HG03159 (cell line): Measurements from ENCODE around the gene PEX26.
"Not testable (repeated sequence)": the region's sequence is repeated elsewhere in the genome, so short reads cannot be mapped to it uniquely, and the experiment has no call there.

ENCODE experiments used
- ATAC-seq: cut with Tn5 transposase; IDR thresholded peaks from one replicate; pipeline ENCODE4 v1.9.1; 2021; ENCODE audit warnings: mild to moderate bottlenecking, moderate library complexity; ENCODE audit not compliant: unreplicated experiment

Gene PEX26

DNA sequence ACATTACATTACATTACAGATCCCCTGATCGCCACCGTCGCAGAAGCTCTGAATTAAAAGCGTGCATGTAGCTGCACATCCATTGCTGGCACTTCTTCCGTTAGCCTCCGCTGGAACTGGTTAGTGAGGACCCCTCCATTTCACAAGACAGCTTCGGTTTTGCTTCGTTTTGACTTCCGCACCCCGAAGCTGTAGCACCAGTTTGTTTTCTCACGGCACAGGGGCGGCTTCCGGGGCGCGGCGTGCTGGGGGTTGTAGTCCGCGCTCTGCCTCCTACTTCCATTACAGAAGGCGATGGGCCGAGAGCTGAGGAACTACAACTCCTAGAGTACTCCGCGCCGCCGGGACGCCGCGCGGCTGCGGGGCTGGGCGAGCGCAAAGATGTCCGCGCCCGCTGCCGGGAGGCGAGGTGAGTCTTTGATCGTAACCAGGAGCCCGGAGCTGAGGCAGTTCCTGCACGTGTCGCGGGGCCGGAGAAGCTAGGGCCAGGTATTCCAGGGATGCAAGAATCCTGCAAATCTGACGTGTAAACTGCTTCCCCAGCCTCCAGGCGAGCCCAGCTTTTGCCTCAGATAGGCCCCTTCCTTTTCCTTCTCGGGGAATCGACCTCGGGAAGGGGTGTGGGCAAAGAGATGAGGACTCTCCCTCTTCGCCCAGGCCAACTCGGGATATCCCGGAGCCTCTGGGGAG lies at the start of gene PEX26:
Gene PEX26 (plus strand): TSS at position 352 of the 690 bp plus-strand sequence. CDS start 387 bp downstream, outside the sequence.
- peak; percentile 96 for ATAC-seq

DNA sequence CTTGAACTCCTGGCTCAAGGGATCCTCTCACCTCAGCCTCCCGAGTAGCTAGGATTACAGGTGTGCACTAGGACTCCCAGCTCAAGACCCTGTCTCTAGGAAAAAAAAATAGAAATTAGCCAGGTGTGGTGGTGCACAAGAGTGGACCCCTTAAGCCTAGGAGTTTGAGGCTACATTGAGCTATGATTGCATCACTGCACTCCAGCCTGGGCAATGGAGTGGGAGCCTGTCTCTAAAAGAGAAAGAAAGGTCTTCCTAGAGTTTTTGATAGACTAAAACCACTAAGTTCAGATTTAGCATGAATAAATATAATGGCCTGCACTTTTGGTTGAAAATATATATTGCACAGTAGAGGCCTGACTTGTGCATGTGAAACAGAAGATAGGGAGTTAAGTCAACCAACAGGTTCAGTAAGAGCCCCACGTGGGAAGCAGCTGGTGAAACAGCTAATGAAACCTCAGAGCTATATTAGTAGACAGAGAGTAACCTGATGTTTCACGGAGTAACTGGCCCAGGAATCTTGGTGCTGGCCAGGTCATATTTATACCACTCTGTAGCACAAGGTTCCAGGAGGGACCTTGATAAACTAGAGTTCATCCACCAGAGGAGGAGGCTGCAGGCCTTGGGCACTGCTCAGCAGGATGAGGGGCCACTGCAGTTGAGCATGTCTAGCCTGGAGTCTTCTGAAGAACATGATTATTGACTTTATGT lies 48.8 kb upstream of the PEX26 start:
- ATAC-seq, result no peak

DNA sequence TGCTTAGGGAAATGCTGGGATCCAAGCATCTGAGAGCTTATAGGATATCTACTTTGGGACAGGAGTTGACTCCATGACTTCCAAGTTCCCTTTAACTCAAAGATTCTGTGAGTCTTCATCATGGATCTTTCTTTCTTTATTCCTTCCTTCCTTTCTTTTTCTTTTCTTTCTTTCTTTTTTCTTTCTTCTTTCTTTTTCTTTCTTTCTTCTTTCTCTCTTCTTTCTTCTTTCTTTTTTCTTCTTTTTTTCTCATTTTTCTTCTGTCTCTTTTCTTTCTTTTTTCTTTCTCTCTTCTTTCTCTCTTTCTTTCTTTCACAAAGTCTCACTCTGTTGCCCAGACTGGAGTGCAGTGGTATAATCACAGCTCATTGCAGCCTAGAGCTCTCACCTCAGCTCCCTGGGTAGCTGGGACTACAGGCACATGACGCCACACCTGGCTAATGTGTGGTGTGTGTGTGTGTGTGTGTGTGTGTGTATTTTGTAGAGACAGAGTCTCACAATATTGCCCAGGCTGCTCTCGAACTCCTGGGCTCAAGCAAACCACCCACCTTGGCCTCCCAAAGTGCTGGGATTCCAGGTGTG lies 48.0 kb upstream of the PEX26 start:
- ATAC-seq, result no peak

DNA sequence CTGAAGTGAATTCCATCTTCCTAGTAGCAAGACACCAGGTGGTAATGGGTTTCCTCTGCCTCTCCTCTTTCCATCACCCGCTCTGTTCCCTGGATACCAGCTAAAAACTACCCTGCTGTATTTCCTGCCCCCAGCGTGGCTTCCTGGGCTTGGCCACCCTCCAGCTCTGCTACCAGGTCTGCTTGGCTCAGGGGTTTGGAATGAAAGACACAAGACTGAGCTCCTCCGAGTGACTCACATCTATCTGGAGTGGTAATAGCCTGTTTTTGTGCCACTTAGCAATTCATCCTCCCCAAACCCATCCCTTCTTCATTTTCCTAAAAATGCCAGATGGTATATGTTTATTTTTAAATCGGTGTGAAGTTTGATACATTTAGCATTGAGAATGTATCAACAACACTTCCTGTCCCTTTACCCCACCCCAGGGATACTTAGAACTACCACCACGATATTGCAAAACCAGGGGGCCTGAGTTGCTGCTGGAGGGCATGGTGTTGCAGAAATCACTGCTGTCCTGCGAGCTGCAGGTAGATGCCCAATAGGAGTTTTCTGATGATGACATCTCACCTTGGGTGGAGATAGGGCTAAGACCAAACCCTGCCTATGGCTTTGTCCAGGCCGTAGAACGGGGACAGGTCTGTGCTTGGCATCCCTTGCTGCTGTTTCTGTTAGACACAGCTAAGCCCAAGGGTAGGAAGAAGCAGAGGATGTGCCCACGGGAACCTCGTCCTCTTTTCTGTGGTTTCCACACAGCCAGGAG lies 45.9 kb upstream of the PEX26 start:
- no peak for ATAC-seq

DNA sequence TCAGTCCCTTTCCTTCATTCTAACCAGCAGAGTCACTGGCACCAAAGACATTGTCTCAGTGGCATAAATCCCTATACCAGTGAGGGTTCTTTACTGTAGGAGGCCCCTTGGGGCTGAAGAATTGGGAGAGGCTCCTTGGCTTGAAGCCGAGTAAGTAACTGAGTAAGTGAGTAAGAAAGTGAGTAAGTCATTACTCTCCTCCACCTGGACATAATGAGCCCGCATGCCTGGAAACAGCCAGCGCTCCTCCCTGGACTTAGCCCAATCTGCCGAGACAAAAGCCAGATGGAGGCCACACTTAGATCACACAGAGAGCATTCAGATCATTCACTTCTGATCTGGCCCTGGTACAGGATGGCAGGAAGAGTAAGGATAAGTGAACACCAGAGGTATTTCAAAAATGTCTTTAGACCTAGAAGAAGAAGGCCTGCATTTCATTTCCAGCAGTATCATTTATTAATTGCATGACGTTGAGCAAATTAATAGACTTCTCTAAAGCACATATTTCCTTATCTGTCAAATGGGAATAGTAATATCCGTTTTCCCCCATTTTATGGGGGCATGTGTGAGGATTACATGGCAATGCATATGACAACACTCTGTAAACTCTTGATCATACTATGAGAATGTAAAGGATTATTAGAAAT lies 45.2 kb upstream of the PEX26 start:
- no peak for ATAC-seq

DNA sequence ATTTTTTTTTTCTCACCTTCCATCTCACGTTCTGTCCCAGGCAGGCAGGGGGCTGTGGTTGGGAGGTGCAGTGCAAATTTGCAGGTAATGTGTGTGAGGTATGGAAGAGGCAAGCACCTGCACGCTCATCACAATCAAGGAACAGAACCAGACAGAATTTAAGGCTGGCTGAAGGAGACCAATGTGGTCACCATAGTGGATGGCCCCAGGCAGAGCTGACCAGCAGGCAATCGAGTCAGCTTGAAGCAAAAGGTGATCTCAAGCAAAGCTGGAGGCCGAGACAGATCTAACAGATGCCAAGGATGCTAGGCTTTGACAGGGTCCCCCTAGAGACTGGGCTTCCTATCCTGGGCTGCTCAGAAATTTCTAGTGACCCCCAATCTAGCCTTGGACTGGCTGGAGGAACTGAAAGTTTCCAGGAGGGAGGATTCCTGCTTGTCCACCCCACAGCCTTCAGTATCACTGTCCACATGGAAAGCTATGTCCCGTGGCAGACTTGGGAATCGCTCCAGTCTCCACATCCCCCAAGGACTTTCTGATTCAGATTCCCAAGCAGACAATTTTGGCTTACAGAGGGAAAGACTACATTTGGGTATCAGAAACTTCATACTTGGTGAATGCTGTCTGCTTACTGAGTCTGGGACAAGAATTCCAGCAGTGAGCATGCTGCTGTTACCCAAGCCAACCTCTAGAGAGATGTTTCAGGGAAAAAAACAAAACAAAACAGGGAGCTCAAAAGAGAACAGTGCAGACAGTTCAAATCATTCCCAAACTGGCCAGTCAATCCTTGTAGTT lies 44.4 kb upstream of the PEX26 start:
- no peak for ATAC-seq

DNA sequence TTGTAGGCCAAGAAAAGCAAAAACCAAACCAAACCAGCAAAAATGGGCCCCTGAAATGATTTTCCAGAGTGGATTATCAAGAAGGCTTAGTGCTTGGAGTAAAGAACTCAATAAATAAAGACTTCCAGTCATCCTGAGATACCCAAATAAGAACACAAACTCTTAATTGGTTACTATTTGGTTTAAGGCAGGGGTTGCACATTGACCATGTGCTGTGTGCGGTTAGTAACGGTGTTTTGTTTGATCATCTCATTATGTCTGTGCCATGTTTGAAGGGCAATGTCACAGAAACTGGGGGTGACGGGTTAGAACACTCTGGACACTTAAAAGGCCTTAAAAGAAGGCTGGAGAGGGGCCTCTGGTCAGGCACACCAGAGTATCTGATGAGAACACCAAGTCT lies 43.7 kb upstream of the PEX26 start:
- ATAC-seq, result no peak

DNA sequence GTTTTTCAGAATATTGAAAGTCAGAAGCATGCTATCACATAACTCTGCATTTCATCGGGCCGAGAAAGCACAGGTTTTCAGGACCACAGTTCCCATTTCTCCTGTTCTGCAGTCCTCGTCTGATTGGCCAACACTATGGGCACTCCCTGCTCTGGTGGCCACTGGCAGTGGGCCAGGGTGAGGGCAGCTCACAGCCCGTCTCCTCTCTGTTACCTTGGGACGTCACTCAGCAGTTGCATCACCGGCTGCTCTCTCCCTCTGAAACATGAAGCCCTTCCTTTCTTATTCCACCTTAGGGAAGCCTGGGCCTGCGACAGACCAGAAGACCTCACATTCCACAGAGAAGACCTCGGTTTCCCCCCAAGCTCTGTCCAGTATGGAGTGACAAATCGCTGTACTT lies 42.0 kb upstream of the PEX26 start:
- no peak for ATAC-seq

DNA sequence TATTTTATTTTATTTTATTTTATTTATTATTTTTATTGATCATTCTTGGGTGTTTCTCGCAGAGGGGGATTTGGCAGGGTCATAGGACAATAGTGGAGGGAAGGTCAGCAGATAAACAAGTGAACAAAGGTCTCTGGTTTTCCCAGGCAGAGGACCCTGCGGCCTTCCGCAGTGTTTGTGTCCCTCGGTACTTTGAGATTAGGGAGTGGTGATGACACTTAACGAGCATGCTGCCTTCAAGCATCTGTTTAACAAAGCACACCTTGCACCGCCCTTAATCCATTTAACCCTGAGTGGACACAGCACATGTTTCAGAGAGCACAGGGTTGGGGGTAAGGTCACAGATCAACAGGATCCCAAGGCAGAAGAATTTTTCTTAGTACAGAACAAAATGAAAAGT lies 36.9 kb upstream of the PEX26 start:
- ATAC-seq, result not testable (repeated sequence)

DNA sequence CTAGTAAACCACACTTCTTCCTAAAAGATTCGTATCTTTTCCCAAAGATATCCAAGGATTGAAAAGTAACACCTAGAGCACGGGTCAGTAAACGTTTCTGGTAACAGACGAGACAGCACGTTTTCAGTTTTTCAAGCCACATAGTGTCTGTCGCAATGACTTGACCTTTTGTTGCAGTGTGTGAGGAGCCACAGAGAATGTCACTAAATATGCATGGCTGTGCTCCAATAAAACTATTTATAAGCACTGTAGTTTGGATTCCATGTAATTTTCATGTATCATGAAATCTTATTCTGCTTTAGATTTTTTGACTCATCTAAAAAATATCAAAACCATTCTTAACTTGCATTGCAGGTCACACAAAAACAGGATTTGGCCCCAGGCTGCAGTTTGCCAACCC lies 35.1 kb upstream of the PEX26 start:
- ATAC-seq, result no peak

DNA sequence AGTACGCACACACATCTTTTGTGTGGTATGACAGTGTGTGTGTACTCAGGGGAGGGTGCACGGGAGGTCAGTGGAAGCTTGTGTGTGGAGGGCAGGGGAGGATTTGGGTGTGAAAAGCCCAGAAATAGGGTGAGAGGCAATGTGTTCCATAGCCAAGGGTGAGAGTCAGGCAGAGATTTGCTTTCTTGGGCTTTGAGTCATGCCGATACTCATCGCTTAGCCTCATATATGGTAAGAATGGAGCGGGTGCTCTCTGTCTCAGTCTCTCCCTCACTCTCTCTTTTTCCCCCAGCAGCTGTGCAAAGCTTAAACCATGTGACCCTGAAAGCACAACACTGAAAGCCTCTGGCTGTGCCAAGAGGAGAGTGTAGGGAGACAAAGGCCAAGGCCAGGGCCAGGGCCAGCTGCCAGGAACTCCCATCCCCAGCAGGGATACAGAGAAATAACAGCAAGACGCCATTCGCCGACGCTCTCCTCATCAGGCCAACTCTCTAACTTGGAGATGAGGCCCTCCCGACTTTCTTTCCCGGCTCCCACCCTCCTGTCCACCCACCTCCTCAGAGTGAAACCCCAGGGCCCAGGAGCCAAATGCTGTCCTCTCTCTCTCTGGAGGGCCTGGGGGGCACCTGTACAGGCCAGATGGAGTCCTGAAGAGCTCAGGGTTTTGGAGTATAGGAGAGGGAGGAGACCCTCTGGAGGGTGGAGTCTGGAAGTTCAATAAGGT lies 33.1 kb upstream of the PEX26 start:
- no peak for ATAC-seq

DNA sequence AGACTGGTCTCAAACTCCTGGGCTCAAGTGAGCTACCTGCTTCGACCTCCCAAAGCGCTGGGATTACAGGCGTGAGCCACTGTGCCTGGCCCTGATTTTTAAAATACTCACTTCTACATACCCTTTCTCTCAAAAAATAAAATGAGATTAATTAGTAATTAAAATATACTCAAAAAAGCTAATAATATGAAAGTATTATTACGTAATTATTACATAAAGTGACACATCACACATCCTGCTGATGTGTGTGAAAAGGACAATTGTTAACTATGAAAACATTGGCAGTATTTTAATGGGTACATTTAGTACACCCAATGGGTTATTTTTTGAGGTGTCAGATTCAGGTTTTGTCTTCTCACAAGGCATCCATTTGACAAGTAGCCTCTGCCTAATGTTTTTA lies 32.0 kb upstream of the PEX26 start:
- no peak for ATAC-seq

DNA sequence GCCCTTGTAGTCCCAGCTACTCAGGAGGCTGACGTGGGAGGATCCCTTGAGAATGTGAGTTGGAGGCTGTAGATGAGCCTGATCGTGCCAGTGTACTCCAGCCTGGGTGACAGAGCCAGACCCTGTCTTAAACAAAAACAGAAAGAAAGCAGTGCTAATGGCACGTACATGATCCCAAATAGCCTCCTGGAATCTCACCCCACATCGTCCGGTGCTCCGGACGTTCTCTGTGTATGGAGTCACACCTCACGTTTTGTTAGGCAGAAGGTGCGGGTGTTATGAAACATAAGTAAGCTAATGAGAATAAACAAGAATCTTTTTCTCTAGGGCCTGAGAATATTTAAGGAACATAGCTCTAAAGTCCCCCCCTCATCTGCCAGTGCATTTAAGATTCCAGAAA lies 29.7 kb upstream of the PEX26 start:
- no peak for ATAC-seq

DNA sequence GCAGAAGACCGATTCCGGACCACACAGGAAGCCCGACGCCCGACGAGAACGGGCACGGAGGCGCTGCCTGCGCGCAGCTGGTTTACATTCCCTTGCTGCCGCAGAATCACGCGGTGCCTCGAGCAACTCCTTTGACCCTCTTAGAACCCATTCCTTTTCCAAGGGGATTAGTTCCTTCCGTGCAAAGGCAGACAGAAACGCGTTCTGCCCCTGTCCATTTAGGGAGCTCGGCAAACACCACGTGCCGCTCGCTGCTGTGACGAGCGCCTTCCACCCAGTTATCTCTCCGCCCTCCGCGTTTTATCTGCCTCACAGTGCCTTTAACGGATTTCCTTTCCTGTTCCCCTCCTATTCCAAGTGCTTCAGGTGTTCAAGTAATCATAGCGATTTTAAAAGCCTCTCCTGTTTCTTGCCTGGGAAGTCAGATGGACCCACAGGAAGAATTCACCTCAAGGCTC lies 29.3 kb upstream of the PEX26 start:
- ATAC-seq, result no peak

DNA sequence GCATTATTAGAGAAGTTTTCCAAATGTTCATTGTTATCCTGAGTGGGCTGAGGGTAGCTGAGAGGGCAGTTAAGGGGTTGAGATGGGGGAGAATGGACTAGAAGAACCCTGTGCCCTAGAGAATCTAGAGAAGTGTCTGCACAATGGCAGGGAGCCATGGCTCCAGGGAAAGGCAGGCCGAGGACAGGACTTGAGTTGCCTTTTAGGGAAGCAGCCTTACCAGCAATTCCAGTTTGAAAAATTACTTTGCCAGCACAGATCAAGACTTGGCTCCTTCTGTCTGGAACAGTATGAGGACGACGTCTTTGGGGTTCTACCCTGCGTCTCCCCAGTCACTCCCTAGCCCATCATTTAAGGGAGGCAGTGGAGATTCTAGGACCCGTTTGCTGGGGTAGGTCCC lies 27.7 kb upstream of the PEX26 start:
- no peak for ATAC-seq

DNA sequence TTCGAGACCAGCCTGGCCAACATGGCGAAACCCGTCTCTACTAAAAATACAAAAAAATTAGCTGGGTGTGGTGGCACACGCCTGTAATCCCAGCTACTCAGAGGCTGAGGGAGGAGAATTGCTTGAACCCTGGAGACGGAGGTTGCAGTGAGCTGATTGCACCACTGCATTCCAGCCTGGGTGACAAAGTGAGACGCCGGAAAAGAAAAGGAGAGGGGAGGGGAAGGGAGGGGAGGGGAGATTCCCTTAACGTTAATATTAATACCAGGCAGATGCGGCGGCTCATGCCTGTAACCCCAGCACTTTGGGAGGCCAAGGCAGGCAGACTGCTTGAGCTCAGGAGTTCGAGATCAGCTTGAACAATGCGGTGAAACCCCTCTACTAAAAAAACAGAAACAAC lies 26.7 kb upstream of the PEX26 start:
- ATAC-seq, result not testable (repeated sequence)

DNA sequence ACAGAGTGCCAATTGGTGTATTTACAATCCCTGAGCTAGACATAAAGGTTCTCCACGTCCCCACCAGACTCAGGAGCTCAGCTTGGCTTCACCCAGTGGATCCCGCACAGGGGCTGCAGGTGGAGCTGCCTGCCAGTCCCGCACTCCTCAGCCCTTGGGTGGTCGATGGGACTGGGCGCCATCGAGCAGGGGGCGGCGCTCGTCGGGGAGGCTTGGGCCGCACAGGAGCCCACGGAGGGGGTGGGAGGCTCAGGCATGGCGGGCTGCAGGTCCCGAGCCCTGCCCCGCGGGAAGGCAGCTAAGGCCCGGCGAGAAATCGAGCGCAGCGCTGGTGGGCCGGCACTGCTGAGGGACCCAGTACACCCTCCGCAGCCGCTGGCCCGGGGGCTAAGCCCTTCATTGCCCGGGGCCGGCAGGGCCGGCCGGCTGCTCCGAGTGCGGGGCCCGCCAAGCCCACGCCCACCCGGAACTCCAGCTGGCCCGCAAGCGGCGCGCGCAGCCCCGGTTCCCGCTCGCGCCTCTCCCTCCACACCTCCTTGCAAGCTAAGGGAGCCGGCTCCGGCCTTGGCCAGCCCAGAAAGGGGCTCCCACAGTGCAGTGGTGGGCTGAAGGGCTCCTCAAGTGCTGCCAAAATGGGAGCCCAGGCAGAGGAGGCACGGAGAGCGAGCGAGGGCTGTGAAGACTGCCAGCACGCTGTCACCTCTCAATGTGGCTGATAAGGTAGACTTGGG lies 24.4 kb upstream of the PEX26 start:
- not testable (repeated sequence) for ATAC-seq

DNA sequence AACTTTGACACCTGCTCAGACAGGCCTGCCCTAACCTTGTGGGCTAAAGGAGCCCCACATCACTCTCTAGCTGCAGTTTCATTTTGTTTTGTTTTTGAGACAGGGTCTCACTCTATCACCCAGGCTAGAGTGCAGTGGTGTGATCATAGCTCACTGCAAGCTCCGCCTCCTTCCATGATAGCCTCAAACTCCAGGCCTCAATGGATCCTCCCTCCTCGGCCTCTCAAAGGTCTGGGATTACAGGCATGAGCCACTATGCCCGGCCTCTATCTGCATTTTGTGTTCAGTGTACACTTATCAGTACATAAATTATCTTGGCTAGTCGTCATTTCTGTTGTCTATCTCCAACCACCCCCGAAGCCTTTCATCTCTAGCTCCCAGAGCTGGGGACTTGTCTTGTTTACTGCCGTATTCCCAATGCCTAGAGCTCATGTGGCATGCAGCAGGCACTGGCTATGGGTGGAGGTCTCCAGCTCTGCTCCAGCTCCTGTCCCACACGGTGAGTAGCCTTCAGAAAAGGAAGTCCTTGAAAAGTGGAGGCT lies 22.1 kb upstream of the PEX26 start:
- ATAC-seq, result no peak
